H1 (cell line): ENCODE results near the gene HOXA13. TPM values are rescaled to one million over a fixed set of nuclear protein-coding genes. Genes with fewer than 3 reads are reported as not detected.

Source experiments
- CHD7 ChIP-seq: fragments of 300-600 bp; sonication (generic); IDR thresholded peaks from 2 replicates; pipeline ENCODE4 v1.7.1; 2012; ENCODE audit warnings: low read length, moderate library complexity, mild to moderate bottlenecking, inconsistent platforms; ENCODE audit not compliant: insufficient replicate concordance
- EP300 ChIP-seq, 2 experiments: IDR thresholded peaks; 1 replicate in 1 of 2; 2 replicates in 1 of 2; pipeline ENCODE4 v1.6.1; 2011 to 2012; ENCODE audit warnings: low read depth in 2 of 2, low read length in 2 of 2, mild to moderate bottlenecking in 2 of 2, borderline replicate concordance in 1 of 2, inconsistent platforms in 1 of 2, moderate library complexity in 1 of 2
- EZH2 ChIP-seq: fragments of 200-600 bp; sonication (generic); IDR thresholded peaks from 2 replicates; pipeline ENCODE4 v1.7.1; 2012; ENCODE audit warnings: low read depth, mild to moderate bottlenecking, moderate library complexity, low read length, inconsistent platforms; ENCODE audit not compliant: severe bottlenecking
- JUND ChIP-seq: IDR thresholded peaks from 2 replicates; pipeline ENCODE4 v1.6.1; 2011; ENCODE audit warnings: mild to moderate bottlenecking, improper control_type of control experiment, low read length
- KDM5A ChIP-seq: fragments of 200-600 bp; IDR thresholded peaks from 2 replicates; pipeline ENCODE4 v1.7.1; 2012; ENCODE audit warnings: mild to moderate bottlenecking, low read length, inconsistent platforms, mixed read lengths
- MAX ChIP-seq: IDR thresholded peaks from 2 replicates; pipeline ENCODE4 v1.6.1; 2012; ENCODE audit warnings: inconsistent platforms
- SAP30 ChIP-seq: fragments of 300-600 bp; sonication (generic); IDR thresholded peaks from 2 replicates; pipeline ENCODE4 v1.7.1; 2012; ENCODE audit warnings: low read length, moderate library complexity, mild to moderate bottlenecking, inconsistent platforms; ENCODE audit not compliant: insufficient read depth, insufficient replicate concordance
- SP4 ChIP-seq: IDR thresholded peaks from 2 replicates; pipeline ENCODE4 v1.6.1; 2012; ENCODE audit warnings: low read length, inconsistent platforms
- TAF7 ChIP-seq: optimal IDR thresholded peaks from 2 replicates; pipeline ENCODE3; 2011; ENCODE audit warnings: low read depth, mild to moderate bottlenecking, inconsistent platforms, low read length, moderate library complexity, borderline replicate concordance
- TEAD4 ChIP-seq: IDR thresholded peaks from 2 replicates; pipeline ENCODE4 v1.6.1; 2012; ENCODE audit warnings: low read depth, low read length, inconsistent platforms, mixed read lengths
- polyA plus RNA-seq, 7 experiments: library from polyadenylated mRNA; depleted of rRNA in 3 of 7; stranded (reverse) in 5 of 7; unstranded in 2 of 7; fragments of >200 nt in 5 of 7; fragments of 200-250 nt in 2 of 7; gene quantifications; 1 replicate in 5 of 7; 2 replicates in 1 of 7; 4 replicates in 1 of 7; pipeline versions ENCODE4 v1.2.1 to v1.2.3, GENCODE V29; 2011 to 2013; ENCODE audit warnings: missing spikeins in 2 of 7, mixed read lengths in 2 of 7
- total RNA-seq: library from RNA; stranded (reverse); fragmentation: NEBNext Ultra II Directional; extraction: Animal tissue kit (Norgen Biotek cat#: 25700); gene quantifications from 2 replicates; pipeline ENCODE4 v1.2.1, GENCODE V29; 2021

The HOXA13 gene
- total and polyA plus RNA-seq, 2 of the 8 experiments (the other 6 are each of a cell fraction or from before 2014, with no cell fraction given), result not detected

GRCh38 chr7:27160546-27161213 lies 39.2 kb downstream of the HOXA13 start (continued):
- no peak for TF ChIP-seq CHD7
- peak; percentile 60; the same call in 1 of the 2 replicates for TF ChIP-seq TEAD4
- no peak for TF ChIP-seq SP4
- TF ChIP-seq KDM5A, result no peak
- TF ChIP-seq MAX, result peak; percentile 28; the same call in 1 of the 2 replicates
- TF ChIP-seq TAF7, result no peak
- peak; percentile 97 for TF ChIP-seq EZH2
- TF ChIP-seq EP300 (IDR thresholded peaks at IDR 0.05; ENCODE audit: borderline replicate concordance in 1 of 2, low read depth in 2 of 2, low read length in 2 of 2), result no peak
- TF ChIP-seq JUND, result no peak
- no peak for TF ChIP-seq SAP30
